ENCODE data around the gene TSPAN9.

The TSPAN9 gene

GRCh38 chr12:3296409-3296701, 219.2 kb downstream of the TSPAN9 start:
- H3K4me3 ChIP-seq: no peak overlapping the region
- H3K36me3 ChIP-seq (replicated peaks): no peaks in the 10 kb centered on the region
- in situ Hi-C loops (cut with MboI; ENCODE audit: low sequenced_read_pairs): loop anchor here (10.0 kb wide), 1 partner anchor 478 kb away; no protein-coding TSS in a partner anchor
- peaks cover 16% of the 10 kb centered on the region for H3K27me3 ChIP-seq (ENCODE audit: low read depth)
- H3K4me1 ChIP-seq: peaks cover 5% of the 10 kb centered on the region
- H3K9me3 ChIP-seq: no peaks in the 10 kb centered on the region
- DNase-seq (ENCODE audit: low spot score in 2 of 2): no peak

- Histone ChIP-seq H3K36me3 (replicated peaks) (no peaks in the 10 kb centered on the region), H3K9me3 (no peaks in the 10 kb centered on the region), H3K27me3 (ENCODE audit: low read depth) (peaks cover 16% of the 10 kb centered on the region), H3K4me3 (no peak overlapping the region), H3K4me1 (peaks cover 5% of the 10 kb centered on the region)
- no peak for DNase-seq (ENCODE audit: low spot score in 2 of 2)
- in situ Hi-C loops (cut with MboI; ENCODE audit: low sequenced_read_pairs): loop anchor here (10.0 kb wide), 1 partner anchor 476 kb away; no protein-coding TSS in a partner anchor
These were observed 221.4 kb downstream of the TSPAN9 start for GRCh38 chr12:3298603-3299002.

- Histone ChIP-seq H3K36me3 (replicated peaks) (no peaks in the 10 kb centered on the region), H3K27me3 (ENCODE audit: low read depth) (peaks cover 16% of the 10 kb centered on the region), H3K4me3 (no peak overlapping the region), H3K9me3 (no peaks in the 10 kb centered on the region), H3K4me1 (peaks cover 8% of the 10 kb centered on the region)
- DNase-seq (ENCODE audit: low spot score in 2 of 2): peak; percentile 68 to 93
- in situ Hi-C loops (cut with MboI; ENCODE audit: low sequenced_read_pairs): loop anchor here (10.0 kb wide), 1 partner anchor 475 kb away; no protein-coding TSS in a partner anchor
These were observed 223.0 kb downstream of the TSPAN9 start for GRCh38 chr12:3299929-3300832.

GRCh38 chr12:3300833-3301401, 223.7 kb downstream of the TSPAN9 start:
- no peak overlapping the region for H3K4me3 ChIP-seq
- DNase-seq (ENCODE audit: low spot score in 2 of 2): no peak
- peaks cover 16% of the 10 kb centered on the region for H3K27me3 ChIP-seq (ENCODE audit: low read depth)
- in situ Hi-C loops (cut with MboI; ENCODE audit: low sequenced_read_pairs): no loop called here
- no peaks in the 10 kb centered on the region for H3K36me3 ChIP-seq (replicated peaks)
- H3K9me3 ChIP-seq: no peaks in the 10 kb centered on the region
- H3K4me1 ChIP-seq: peaks cover 8% of the 10 kb centered on the region

- Histone ChIP-seq H3K9me3 (no peaks in the 10 kb centered on the region), H3K4me1 (peaks cover 8% of the 10 kb centered on the region), H3K4me3 (no peak overlapping the region), H3K27me3 (ENCODE audit: low read depth) (peaks cover 16% of the 10 kb centered on the region), H3K36me3 (replicated peaks) (no peaks in the 10 kb centered on the region)
- no peak for DNase-seq (ENCODE audit: low spot score in 2 of 2)
- in situ Hi-C loops (cut with MboI; ENCODE audit: low sequenced_read_pairs): no loop called here
These were observed 225.3 kb downstream of the TSPAN9 start for GRCh38 chr12:3302401-3303041.

GRCh38 chr12:3303410-3304136, 226.4 kb downstream of the TSPAN9 start:
- Histone ChIP-seq H3K4me1 (peaks cover 8% of the 10 kb centered on the region), H3K9me3 (no peaks in the 10 kb centered on the region), H3K36me3 (replicated peaks) (no peaks in the 10 kb centered on the region), H3K27me3 (ENCODE audit: low read depth) (peaks cover 10% of the 10 kb centered on the region), H3K4me3 (no peak overlapping the region)
- no peak for DNase-seq (ENCODE audit: low spot score in 2 of 2)
- in situ Hi-C loops (cut with MboI; ENCODE audit: low sequenced_read_pairs): no loop called here

- in situ Hi-C loops (cut with MboI; ENCODE audit: low sequenced_read_pairs): no loop called here
- DNase-seq (ENCODE audit: low spot score in 2 of 2): peak; percentile 20 to 39
These were observed 227.4 kb downstream of the TSPAN9 start for GRCh38 chr12:3304436-3305165.

GRCh38 chr12:3305464-3305863, 228.3 kb downstream of the TSPAN9 start:
- 0 out of 2 replicates have a peak, but pooled peaks cover 3% of the 10 kb centered on the region for H3K4me1 ChIP-seq
- no peaks in the 10 kb centered on the region for H3K36me3 ChIP-seq (replicated peaks)
- H3K4me3 ChIP-seq: no peak overlapping the region
- no peak for DNase-seq (ENCODE audit: low spot score in 2 of 2)
- H3K9me3 ChIP-seq: no peaks in the 10 kb centered on the region
- H3K27me3 ChIP-seq (ENCODE audit: low read depth): 0 out of 2 replicates have a peak, but pooled peaks cover 2% of the 10 kb centered on the region
- in situ Hi-C loops (cut with MboI; ENCODE audit: low sequenced_read_pairs): no loop called here

More at GRCh38 chr12:3304436-3305165, 227.4 kb downstream of the TSPAN9 start:
- peaks cover 8% of the 10 kb centered on the region for H3K4me1 ChIP-seq
- no peaks in the 10 kb centered on the region for H3K36me3 ChIP-seq (replicated peaks)
- no peak overlapping the region for H3K4me3 ChIP-seq
- H3K27me3 ChIP-seq (ENCODE audit: low read depth): peaks cover 2% of the 10 kb centered on the region; the same call in 1 of the 2 replicates
- H3K9me3 ChIP-seq: no peaks in the 10 kb centered on the region

- H3K4me3 ChIP-seq: no peak overlapping the region
- in situ Hi-C loops (cut with MboI; ENCODE audit: low sequenced_read_pairs): no loop called here
- H3K27me3 ChIP-seq (ENCODE audit: low read depth): 0 out of 2 replicates have a peak, but pooled peaks cover 2% of the 10 kb centered on the region
- H3K9me3 ChIP-seq: no peaks in the 10 kb centered on the region
- H3K4me1 ChIP-seq: 0 out of 2 replicates have a peak, but pooled peaks cover 3% of the 10 kb centered on the region
- no peak for DNase-seq (ENCODE audit: low spot score in 2 of 2)
- no peaks in the 10 kb centered on the region for H3K36me3 ChIP-seq (replicated peaks)
These were observed 228.9 kb downstream of the TSPAN9 start for GRCh38 chr12:3305904-3306619.

GRCh38 chr12:3307389-3307788, 230.2 kb downstream of the TSPAN9 start:
- DNase-seq (ENCODE audit: low spot score in 2 of 2): no peak
- no peaks in the 10 kb centered on the region for H3K36me3 ChIP-seq (replicated peaks)
- H3K9me3 ChIP-seq: no peaks in the 10 kb centered on the region
- no peak overlapping the region for H3K4me3 ChIP-seq
- peaks cover 6% of the 10 kb centered on the region; the same call in 1 of the 2 replicates for H3K27me3 ChIP-seq (ENCODE audit: low read depth)
- 0 out of 2 replicates have a peak, but pooled peaks cover 3% of the 10 kb centered on the region for H3K4me1 ChIP-seq
- in situ Hi-C loops (cut with MboI; ENCODE audit: low sequenced_read_pairs): no loop called here

- Histone ChIP-seq H3K36me3 (replicated peaks) (no peaks in the 10 kb centered on the region), H3K9me3 (no peaks in the 10 kb centered on the region), H3K27me3 (ENCODE audit: low read depth) (peaks cover 8% of the 10 kb centered on the region; the same call in 1 of the 2 replicates), H3K4me1 (0 out of 2 replicates have a peak, but pooled peaks cover 3% of the 10 kb centered on the region), H3K4me3 (no peak overlapping the region)
- in situ Hi-C loops (cut with MboI; ENCODE audit: low sequenced_read_pairs): no loop called here
- DNase-seq (ENCODE audit: low spot score in 2 of 2): no peak
These were observed 230.9 kb downstream of the TSPAN9 start for GRCh38 chr12:3308063-3308462.

- no peak overlapping the region for H3K4me3 ChIP-seq
- H3K27me3 ChIP-seq (ENCODE audit: low read depth): peaks cover 10% of the 10 kb centered on the region; the same call in 1 of the 2 replicates
- 0 out of 2 replicates have a peak, but pooled peaks cover 3% of the 10 kb centered on the region for H3K4me1 ChIP-seq
- in situ Hi-C loops (cut with MboI; ENCODE audit: low sequenced_read_pairs): no loop called here
- DNase-seq (ENCODE audit: low spot score in 2 of 2): no peak
- H3K9me3 ChIP-seq: no peaks in the 10 kb centered on the region
- H3K36me3 ChIP-seq (replicated peaks): no peaks in the 10 kb centered on the region
These were observed 231.4 kb downstream of the TSPAN9 start for GRCh38 chr12:3308609-3309008.

All from HAP-1 (cell line).